ENCODE data around the gene MYMK.

Gene MYMK

GRCh38 chr9:133488686-133489252 lies 36.0 kb downstream of the MYMK start:
- no peak for DNase-seq

DNA sequence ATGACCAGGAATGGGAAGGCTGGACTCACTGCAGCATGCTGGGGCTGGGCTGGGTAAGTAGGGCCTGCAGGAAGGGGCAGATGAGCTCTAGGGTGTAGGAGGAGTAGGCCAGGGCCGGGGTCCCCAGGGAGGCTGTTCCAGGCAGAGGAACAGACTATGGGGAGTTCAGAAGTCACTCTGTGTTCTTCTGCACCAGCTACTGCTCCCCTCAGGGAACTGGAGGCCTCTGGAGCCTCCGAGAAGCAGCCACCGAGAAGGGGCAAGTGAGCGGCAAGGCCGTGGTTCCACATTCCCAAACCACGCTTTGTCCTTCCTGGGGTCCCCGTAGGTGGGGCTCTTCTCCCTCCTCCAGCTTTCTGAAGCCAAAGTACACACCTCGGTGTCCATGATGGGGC lies 37.4 kb downstream of the MYMK start:
- no peak for DNase-seq

DNA sequence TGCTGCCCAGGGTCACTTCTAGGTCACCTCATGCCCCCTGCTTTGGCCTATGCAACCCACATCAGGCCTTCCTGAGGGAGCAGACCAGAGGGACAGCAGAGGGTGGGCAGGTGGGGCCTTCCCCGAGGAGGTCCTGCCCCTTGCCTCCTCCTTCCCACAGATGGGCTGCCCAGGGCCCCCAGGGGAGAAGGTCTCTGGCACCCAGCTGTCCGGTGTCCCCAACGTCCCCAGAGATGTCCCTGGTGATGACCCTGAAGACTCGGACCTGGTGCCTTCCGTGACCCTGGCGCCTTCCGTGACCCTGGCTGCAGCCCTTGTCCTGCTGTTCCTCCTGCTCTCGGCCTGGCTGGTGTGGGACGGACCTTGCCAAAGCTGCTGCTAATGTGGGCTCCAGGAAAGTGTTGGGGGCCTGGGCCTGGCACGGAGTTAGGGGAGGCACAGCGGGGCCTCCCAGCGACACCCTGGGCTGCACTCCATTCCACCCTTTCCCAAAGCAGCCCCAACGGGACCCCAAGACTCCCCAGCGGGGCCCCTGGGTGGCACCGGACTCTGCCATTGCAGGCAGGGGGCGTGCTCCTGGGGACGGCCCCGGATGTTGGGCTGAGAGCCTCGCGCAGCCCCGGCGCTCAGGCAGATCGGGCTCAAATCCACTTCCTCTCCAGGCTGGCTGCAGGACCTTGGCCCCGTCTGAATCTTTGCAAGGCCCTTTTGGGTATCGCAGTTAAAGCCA lies 39.1 kb downstream of the MYMK start:
- no peak for DNase-seq

- DNase-seq: no peak
These were observed 39.9 kb downstream of the MYMK start for GRCh38 chr9:133484671-133485437.

DNA sequence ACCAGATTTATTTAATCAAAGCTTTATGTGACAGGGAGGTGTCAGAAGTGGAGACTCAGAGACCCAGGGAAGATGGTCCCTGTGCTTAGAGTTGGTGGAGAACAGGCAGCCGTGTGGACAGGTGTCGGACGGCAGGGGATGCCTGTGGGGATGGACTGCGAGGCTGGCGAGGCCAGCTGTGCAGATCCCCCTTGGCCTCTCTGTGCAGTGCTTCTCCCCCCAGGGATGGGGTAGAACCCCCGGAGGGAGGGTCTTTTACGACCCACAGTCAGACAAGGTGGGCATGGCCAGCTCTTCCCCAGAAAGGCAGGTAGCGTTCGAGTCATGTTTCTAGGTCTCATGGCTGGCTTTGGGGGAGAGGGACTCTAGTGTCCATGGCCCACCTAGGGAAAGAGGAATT lies 41.1 kb downstream of the MYMK start:
- no peak for DNase-seq

DNA sequence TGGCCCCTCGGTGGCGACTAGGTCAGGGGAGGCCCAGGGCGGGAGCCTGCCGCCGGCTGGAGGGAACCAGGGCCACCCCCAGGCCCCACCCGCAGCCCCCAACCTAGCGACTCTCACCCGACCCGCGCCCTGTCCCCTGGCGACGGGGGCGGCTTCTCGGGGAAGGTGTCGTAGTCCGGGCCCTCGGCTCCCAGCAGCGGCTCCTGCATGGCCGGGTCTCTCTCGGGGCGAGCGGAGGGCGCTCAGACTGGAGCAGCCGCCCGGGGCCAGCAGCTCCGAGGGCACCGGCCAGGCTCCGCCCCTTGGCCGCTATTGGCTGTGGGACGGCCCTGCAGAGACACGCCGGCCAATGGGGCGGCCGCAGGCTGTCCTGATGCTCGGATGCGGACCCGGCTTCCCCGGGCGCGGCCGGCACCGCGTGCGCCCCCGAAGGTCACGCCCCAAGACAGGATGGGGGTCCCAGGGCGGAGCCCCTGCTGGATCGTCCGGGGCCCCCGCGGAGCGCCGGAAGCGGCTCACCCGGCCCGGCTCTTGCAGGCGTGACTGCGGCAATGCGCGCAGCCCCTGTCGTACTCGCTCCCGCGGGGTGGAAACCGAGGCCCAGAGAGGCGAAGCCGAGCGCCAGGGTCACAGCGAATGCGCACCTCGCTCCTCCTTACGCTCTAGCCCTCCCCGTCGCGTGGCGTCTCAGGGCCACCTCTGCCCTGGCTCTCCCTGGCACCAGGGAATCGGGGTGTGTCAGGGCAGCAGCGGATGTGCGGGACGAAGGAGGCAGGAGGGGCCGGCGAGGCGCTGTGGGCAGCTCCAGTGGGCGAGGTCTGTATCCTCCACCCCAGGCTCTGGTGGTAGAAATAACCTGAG lies 45.7 kb downstream of the MYMK start, which contains the start of gene SLC2A6:
TSS of gene SLC2A6 (minus strand) at position 249 of the 861 bp plus-strand sequence. CDS start at position 209, 40 bp downstream.
- peak; percentile 38 to 91 (median 78) for DNase-seq

- DNase-seq: peak in 2 of 56 donors; percentile 26 to 39
These were observed 46.5 kb downstream of the MYMK start for GRCh38 chr9:133477992-133478850.

- DNase-seq: no peak
These were observed 47.3 kb downstream of the MYMK start for GRCh38 chr9:133477461-133477860.

- no peak for DNase-seq
These were observed 47.8 kb downstream of the MYMK start for GRCh38 chr9:133476941-133477340.

DNA sequence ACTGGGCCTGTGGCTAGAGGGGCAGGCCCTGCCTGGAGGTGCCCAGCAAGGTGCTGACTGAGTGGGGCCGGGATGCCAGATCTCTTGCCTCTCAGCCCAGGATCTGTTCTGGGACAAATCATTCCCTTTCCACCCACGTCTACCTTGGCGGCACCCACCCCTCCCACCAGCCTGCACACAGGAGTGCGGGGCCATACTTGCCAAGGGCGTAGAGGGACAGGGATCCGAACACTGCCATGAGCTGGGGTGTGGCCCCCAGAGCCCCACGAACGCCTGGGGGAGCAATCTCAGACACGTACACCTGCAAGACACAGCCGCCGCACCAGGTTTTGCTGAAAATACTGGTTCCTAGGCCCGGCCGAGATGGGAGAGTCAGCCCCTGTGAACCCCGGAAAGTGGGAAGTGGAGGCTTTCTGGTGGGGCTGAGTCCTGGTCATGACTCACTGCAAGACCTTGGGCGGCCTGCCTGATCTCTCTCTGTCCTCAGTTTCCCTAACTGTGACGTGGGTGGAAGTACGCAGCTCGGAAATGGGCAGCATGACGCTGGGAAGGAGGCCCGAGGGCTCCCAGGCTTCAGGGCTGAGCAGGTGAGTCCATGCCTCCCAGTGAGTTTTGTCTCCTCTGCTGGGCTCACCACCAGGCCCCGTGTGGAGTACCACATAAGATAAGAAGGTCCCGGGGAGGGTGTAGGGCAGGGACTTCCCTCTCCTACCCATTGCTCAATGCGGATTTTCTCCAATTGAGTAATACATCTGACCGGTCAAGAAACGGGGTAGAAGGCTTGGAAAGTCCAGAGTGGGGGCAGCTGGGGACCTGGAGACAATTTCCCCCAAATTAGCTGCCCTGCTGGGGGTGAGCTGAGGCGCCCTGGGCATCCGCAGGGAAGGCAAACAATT lies 48.5 kb downstream of the MYMK start:
- DNase-seq: no peak

DNA sequence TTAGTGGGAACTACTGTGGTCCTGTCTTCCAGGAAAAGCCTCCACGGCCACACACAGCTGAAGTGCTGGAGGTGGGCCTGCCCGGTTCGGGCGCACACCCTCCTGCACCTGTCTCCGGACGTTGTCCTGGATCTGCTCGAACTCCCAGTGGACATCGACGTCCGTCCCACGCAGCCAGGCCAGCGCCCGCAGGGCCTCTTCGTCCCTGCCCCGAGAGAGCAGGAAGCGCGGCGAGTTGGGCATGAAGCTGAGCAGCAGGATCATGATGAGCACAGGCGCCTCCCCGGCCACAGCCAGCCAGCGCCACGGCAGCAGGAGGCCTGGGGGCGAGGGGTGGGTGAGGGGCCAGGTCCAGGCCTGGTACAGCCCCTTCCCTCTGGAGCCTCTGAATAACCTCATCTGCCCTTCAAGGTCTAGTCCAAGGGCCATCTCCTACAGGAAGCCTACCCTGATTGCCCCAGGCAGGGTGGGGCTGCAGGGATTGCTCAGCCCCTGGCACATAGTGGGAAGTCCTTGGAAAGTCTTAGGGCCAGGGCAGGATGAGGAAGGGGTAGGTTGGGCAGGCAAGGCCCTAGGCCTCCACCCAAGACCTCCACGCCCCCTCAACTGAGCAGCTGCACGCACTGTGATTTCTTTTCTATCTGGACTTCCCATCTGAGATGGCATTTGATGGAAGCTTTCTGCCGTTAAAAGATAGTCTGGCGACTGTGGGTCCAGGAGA lies 49.3 kb downstream of the MYMK start:
- DNase-seq: no peak

DNA sequence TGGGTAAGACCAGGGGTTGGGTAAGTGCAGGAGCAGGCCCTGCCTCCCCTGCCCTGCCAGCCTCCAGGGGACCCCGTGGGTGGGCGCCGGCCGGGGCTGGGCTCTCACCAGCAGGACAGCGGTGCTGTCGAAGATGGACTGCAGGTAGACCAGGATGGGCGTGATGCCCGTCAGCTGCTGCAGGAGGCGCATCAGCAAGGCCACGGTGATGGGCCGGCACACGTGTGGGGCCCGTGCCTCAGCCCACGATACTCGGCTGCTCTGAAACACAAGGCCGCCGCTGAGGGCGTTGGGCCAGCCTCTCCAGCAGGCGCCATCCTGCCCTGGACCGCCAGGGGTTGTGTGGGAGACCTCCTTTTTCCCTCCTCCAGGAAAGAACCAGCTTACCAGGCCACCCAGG lies 49.9 kb downstream of the MYMK start:
- DNase-seq: no peak

- no peak for DNase-seq
These were observed 50.5 kb downstream of the MYMK start for GRCh38 chr9:133474215-133474614.

GRCh38 chr9:133473743-133474142 lies 51.0 kb downstream of the MYMK start:
- DNase-seq: no peak

DNA sequence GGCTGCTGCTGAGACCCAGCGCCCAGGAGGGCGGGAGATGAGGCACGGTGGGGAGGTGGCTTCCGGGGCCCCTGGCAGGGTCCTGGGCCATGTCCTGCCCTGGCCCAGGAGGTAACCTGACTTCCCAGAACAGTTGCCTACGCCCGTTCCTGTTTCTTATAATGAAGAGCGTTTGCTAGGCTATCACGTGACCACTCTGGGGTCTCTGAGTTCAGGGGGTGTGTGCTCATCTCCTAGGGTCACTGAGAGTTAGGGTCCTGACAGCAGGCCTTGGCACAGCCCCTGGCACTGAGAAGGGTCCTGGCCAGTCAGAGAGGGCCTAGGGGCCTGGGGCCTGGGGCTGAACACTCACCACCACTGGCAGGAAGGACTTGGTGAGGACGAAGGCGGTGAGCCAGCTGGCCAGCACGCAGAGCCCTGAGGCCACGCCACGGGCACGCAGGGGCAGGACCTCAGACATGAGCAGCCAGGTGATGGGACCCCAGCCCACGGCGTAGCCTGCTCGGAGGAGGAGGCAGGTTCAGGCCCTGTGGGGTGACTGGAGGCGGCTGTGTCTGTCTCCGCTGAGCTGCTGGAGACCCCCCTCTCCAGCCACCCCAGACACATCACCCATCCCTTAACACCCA lies 51.9 kb downstream of the MYMK start:
- no peak for DNase-seq

DNA sequence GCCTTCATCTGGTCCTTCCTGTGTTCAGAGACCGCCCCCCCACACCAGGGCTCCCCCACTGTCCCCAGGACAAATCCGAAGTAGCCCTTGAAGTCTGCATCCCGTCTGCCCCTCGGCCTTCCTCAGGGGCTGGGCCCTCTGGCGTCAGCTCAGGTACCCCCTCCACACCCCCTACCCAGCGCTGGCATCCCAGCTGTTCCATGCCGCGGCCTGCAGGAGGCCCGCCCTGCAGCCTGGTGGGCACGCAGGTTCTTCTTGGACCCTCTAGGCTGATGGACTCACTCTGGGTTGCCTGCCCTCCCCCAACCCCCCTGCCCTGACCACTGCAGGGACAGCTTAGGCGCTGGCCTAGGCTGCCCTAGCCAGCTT lies 52.5 kb downstream of the MYMK start:
- no peak for DNase-seq

GRCh38 chr9:133471551-133472276 lies 53.0 kb downstream of the MYMK start:
- DNase-seq: no peak

DNA sequence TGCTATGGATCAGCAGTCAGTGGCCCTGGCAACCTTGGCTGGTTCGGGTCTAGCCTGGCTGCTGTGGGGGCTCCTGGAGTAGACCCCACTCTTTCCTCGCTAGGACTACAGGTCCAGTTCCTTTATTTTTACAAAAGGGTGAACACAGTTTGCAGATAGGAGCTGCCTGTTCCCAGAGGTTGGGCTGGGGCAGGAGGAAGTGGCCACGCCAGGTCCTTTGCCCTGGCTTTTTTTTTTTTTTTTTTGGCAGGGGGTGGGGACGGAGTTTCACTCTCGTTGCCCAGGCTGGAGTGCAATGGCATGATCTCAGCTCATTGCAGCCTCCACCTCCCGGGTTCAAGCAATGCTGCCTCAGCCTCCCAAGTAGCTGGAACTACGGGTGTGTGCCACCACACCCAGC lies 53.8 kb downstream of the MYMK start:
- DNase-seq: no peak

All from nucleus accumbens (tissue), 56 donors.